Measurements from ENCODE around the gene E2F2. TPM values are rescaled to one million over a fixed set of nuclear protein-coding genes. Genes with fewer than 3 reads are reported as not detected.
"Not testable (repeated sequence)": the region's sequence is repeated elsewhere in the genome, so short reads cannot be mapped to it uniquely, and the experiment has no call there.

Gene E2F2
- total RNA-seq, 1 donor: under 0.01 TPM

DNA sequence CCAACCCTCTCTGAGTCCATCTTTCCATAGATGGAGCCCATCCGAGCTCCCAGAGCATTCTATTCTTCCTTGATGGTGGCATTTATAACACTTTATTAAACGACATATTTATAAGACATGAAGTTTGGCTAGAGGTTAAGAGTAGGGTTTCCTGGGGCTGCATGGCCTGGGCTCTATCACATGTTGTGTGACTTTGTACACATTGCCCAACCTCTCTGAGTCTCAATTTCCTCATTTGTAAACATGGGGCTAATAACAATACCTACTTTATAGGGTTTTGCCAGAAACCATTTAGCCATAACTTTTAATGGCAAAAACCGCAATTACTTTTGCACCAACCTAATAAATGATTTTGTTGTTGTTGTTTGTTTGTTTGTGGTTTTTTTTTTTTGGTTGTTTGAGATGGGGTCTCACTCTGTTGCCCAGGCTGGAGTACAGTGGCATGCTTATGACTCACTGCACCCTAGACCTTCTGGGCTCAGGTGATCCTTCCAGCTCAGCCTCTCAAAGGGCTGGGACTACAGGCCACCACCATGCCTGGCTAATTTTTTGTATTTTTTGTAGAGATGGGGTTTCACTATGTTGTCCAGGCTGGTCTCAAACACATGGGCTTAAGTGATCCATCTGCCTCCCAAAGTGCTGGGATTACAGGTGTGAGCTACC, 33.1 kb downstream of the E2F2 start:
- no peak overlapping the region for H3K4me2 ChIP-seq (ENCODE audit: insufficient read depth, low read length)
- H3K4me3 ChIP-seq (ENCODE audit: insufficient read depth, low read length): no peak overlapping the region
- H4K20me1 ChIP-seq (ENCODE audit: insufficient read depth, low read length): no peaks in the 10 kb centered on the region
- no peaks in the 10 kb centered on the region for H3K9me3 ChIP-seq (ENCODE audit: low read depth, low read length)
- peak overlapping the region; percentile 85 for H2AFZ ChIP-seq (ENCODE audit: low read length)
- H3K27ac ChIP-seq (ENCODE audit: low read depth, low read length): no peak overlapping the region
- no peaks in the 10 kb centered on the region for H3K4me1 ChIP-seq (ENCODE audit: insufficient read depth, low read length)
- TF ChIP-seq CTCF (IDR thresholded peaks at IDR 0.05; ENCODE audit: extremely low read depth, low read depth, low read length): no peak
- H3K27me3 ChIP-seq (ENCODE audit: insufficient read depth, low read length): no peaks in the 10 kb centered on the region
- no peak for DNase-seq (ENCODE audit: insufficient read length, low spot score, missing footprints)
- H3K79me2 ChIP-seq (ENCODE audit: insufficient read depth, low read length): no peaks in the 10 kb centered on the region
- no peaks in the 10 kb centered on the region for H3K36me3 ChIP-seq (ENCODE audit: insufficient read depth, low read length)

- no peak overlapping the region for H3K4me3 ChIP-seq (ENCODE audit: insufficient read depth, low read length)
- H4K20me1 ChIP-seq (ENCODE audit: insufficient read depth, low read length): no peaks in the 10 kb centered on the region
- H3K79me2 ChIP-seq (ENCODE audit: insufficient read depth, low read length): no peaks in the 10 kb centered on the region
- H3K36me3 ChIP-seq (ENCODE audit: insufficient read depth, low read length): no peaks in the 10 kb centered on the region
- no peaks in the 10 kb centered on the region for H3K9me3 ChIP-seq (ENCODE audit: low read depth, low read length)
- no peak overlapping the region for H3K27ac ChIP-seq (ENCODE audit: low read depth, low read length)
- H3K27me3 ChIP-seq (ENCODE audit: insufficient read depth, low read length): no peaks in the 10 kb centered on the region
- TF ChIP-seq CTCF (IDR thresholded peaks at IDR 0.05; ENCODE audit: extremely low read depth, low read depth, low read length): no peak
- no peak overlapping the region for H2AFZ ChIP-seq (ENCODE audit: low read length)
- no peak overlapping the region for H3K4me2 ChIP-seq (ENCODE audit: insufficient read depth, low read length)
- no peaks in the 10 kb centered on the region for H3K4me1 ChIP-seq (ENCODE audit: insufficient read depth, low read length)
- DNase-seq (ENCODE audit: insufficient read length, low spot score, missing footprints): no peak
These were observed 34.4 kb downstream of the E2F2 start for GRCh38 chr1:23496490-23497181.

DNA sequence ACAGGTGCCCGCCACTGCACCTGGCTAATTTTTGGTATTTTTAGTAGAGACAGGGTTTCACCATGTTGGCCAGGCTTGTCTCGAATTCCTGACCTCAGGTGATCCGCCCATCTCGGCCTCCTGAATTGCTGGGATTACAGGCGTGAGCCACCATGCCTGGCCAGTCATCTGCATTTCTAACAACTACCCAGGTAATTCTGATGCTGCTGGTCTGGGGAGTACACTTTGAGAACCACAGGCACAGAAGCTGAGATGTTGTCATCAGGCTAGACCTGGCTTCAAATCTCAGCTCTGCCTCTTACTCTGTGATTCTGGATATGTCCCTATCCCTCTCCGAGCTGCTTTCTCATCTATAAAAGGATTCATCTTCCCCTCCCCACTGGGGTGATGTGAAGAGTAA, 36.2 kb downstream of the E2F2 start:
- not testable (repeated sequence) for H3K36me3 ChIP-seq (ENCODE audit: insufficient read depth, low read length); H3K9me3 ChIP-seq (ENCODE audit: low read depth, low read length); H3K4me2 ChIP-seq (ENCODE audit: insufficient read depth, low read length); H3K4me3 ChIP-seq (ENCODE audit: insufficient read depth, low read length); H3K27me3 ChIP-seq (ENCODE audit: insufficient read depth, low read length); H4K20me1 ChIP-seq (ENCODE audit: insufficient read depth, low read length); H2AFZ ChIP-seq (ENCODE audit: low read length); H3K27ac ChIP-seq (ENCODE audit: low read depth, low read length); H3K4me1 ChIP-seq (ENCODE audit: insufficient read depth, low read length); H3K79me2 ChIP-seq (ENCODE audit: insufficient read depth, low read length); DNase-seq (ENCODE audit: insufficient read length, low spot score, missing footprints)

DNA sequence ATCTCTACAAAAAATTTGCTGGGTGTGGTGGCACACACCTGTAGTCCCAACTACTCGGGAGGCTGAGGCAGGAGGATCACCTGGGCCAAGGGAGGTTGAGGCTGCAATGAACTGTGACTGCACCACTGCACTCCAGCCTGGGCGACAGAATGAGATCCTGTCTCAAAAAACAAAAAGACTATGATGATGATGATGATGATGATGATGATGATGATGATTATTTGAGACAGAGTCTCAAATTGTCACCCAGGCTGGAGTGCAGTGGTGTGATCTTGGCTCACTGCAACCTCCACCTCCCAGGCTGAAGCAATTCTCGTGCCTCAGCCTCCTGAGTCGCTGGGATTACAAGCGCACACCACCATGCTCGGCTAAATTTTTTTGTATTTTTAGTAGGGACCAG, 38.3 kb downstream of the E2F2 start:
- H3K36me3 ChIP-seq (ENCODE audit: insufficient read depth, low read length); H3K9me3 ChIP-seq (ENCODE audit: low read depth, low read length); H4K20me1 ChIP-seq (ENCODE audit: insufficient read depth, low read length); H3K27ac ChIP-seq (ENCODE audit: low read depth, low read length); DNase-seq (ENCODE audit: insufficient read length, low spot score, missing footprints); H2AFZ ChIP-seq (ENCODE audit: low read length); H3K4me3 ChIP-seq (ENCODE audit: insufficient read depth, low read length); H3K4me1 ChIP-seq (ENCODE audit: insufficient read depth, low read length); H3K4me2 ChIP-seq (ENCODE audit: insufficient read depth, low read length); H3K79me2 ChIP-seq (ENCODE audit: insufficient read depth, low read length): not testable (repeated sequence)
- peaks cover 11% of the 10 kb centered on the region for H3K27me3 ChIP-seq (ENCODE audit: insufficient read depth, low read length)

DNA sequence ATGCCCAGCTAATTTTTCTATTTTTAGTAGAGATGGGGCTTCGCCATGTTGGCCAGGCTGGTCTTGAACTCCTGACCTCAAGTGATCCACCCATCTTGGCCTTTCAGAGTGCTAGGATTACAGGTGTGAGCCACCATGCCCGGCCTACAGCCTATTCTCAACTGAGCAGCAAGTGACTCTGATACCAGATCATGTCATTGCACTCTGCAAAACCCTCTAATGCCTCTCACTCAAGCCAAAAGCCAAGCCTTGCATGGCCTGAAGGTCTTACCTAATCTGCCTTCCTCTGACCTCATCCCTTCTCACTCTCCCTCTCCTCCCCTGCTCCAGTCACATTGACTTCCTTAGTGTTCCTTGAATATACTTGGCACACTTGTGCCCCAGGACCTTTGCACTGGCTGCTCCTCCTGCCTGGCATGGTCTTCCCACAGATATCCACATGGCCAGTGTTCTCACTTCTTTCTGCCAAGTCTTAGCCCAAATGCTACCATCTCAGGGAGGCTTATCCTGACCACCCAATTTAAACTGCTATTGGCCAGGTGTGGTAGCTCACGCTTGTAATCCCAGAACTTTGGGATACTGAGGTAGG, 38.8 kb downstream of the E2F2 start:
- H3K36me3 ChIP-seq (ENCODE audit: insufficient read depth, low read length): no peaks in the 10 kb centered on the region
- H3K4me2 ChIP-seq (ENCODE audit: insufficient read depth, low read length): no peak overlapping the region
- peaks cover 11% of the 10 kb centered on the region for H3K27me3 ChIP-seq (ENCODE audit: insufficient read depth, low read length)
- no peaks in the 10 kb centered on the region for H3K9me3 ChIP-seq (ENCODE audit: low read depth, low read length)
- H4K20me1 ChIP-seq (ENCODE audit: insufficient read depth, low read length): no peaks in the 10 kb centered on the region
- H3K79me2 ChIP-seq (ENCODE audit: insufficient read depth, low read length): no peaks in the 10 kb centered on the region
- no peak for DNase-seq (ENCODE audit: insufficient read length, low spot score, missing footprints)
- H3K27ac ChIP-seq (ENCODE audit: low read depth, low read length): no peak overlapping the region
- no peak for TF ChIP-seq CTCF (IDR thresholded peaks at IDR 0.05; ENCODE audit: extremely low read depth, low read depth, low read length)
- H2AFZ ChIP-seq (ENCODE audit: low read length): no peak overlapping the region
- no peaks in the 10 kb centered on the region for H3K4me1 ChIP-seq (ENCODE audit: insufficient read depth, low read length)
- H3K4me3 ChIP-seq (ENCODE audit: insufficient read depth, low read length): no peak overlapping the region

Data from osteoblast (primary cell).